GM18520 (cell line): ENCODE results near the gene PGP.

Source experiments
- ATAC-seq: cut with Tn5 transposase; IDR thresholded peaks from one replicate; pipeline ENCODE4 v1.9.1; 2021; ENCODE audit not compliant: unreplicated experiment

Gene PGP

DNA sequence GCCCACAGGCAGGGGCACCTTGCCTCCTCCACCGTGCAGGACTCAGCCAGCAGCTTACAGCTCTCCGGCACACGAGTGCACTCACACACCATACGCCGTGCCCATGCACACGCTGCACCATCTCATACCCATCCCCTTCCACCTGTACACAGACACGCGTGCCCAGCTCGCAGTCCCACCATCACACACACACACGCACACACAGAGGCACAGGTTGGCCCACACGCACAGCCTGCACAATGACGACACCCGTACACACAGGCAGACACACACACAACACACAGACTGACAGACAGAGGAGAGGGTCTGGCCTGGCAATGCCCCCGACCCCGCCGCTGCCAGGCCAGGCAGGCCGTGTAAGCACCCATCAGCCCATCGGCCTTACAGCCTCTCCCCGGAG is 30.3 kb downstream of the PGP start:
- ATAC-seq, result no peak

- no peak for ATAC-seq
Observed at GRCh38 chr16:2183671-2184070, 31.0 kb downstream of the PGP start.

- no peak for ATAC-seq
Observed at GRCh38 chr16:2181952-2182351, 32.7 kb downstream of the PGP start.

DNA sequence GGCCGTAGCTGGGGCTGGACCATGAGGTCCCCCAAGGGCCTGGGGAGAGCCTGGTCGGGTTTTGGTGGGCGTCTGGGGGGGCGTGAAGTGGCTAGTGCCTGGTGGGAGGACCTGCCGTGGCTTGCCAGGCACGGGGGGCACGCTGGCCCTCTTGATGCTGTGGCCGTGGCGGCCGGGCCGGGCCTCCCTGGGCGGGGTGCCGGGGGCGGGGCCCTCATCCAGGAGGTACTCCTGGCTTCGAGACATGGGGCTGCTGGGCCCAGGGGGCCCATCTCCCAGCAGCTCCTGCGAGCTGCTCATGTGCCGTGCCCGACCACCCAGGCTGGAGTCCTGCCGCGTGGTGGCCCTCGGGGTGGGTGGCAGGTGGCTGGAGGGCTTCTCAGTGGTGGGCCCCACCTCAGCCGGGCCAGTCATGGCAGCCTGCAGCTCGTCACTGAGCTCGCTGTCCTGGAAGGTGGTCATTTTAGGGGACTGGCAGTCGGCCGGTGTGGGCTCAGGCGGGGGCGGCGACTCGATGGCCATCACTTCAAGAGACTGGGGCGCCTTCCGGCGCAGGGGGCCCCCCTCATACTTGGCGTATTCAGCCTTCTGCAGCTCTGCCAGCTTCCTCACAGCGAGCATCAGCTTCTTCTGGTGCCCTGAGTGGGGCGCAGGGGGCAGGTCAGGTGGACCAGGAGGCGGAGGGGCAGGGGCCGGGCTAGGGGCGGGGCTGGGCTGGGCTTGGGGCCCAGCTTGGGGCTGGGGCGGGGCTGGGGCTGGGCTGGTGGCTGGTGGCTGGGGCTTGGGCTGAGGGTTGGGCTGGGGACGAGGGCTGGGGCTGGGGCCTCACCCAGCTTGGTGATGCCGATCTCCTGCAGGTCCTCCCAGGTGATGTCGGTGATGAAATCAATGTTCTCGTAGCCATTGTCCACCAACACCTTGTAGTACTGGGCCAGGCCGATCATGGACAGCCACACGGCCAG is 33.4 kb downstream of the PGP start:
- no peak for ATAC-seq

DNA sequence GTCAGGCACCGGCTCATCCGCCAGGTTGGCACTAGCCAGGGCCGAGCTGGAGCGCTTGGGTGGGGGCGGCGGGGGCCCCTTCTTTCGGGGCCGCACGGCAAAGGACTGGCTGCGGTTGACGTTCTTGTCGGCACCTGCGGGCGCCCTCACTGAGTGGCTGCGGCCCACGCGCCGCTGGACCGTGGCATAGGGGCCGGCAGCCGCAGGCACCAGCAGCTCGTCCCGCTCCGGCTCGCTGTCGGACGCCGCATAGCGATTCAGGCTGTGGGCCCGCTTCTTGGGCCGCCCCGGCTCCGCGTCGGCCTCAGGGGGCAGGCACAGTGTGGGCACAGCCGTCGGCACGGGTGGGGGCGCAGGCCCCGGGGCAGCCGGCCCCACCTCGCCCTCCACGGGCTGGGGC is 34.2 kb downstream of the PGP start:
- ATAC-seq, result no peak

DNA sequence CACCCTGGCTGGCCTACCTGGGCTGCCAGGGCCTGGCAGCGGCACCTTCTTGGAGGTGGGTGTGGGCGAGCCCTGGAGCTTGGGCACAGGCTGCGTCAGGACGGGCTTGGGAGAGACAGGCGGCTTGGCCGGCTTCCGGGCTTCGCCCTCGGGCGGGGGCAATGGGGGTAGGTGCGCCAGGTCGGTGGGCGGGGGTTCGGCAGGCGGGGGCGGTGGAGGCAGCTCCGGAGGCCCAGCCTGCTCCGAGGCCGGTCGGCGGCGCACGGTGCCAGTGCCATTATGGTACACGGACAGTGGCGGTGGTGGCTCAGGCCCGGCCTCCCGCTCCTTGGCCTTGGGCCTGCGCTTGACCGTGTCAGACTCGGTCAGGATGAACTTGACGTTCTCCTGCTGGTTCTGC is 35.1 kb downstream of the PGP start:
- ATAC-seq, result no peak

DNA sequence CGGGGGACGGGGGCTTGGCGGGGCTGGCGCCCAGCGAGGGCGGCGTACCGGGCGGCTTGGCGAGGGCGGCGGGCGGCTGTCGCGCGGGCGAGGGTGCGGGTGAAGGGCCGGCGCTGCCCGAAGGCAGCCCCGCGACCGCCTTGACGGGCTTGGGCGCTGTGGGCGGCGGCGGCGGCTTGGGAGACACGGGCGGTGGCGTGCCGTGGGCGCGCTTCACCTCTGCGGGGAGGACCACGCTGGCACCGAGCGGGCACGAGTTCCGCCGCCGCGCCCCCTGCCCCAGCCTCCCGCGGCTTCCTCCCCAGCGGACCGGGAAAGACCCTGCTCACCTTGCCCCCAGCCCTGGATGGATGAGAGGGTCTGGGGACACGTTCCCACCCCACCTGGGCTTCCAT is 35.5 kb downstream of the PGP start:
- no peak for ATAC-seq

DNA sequence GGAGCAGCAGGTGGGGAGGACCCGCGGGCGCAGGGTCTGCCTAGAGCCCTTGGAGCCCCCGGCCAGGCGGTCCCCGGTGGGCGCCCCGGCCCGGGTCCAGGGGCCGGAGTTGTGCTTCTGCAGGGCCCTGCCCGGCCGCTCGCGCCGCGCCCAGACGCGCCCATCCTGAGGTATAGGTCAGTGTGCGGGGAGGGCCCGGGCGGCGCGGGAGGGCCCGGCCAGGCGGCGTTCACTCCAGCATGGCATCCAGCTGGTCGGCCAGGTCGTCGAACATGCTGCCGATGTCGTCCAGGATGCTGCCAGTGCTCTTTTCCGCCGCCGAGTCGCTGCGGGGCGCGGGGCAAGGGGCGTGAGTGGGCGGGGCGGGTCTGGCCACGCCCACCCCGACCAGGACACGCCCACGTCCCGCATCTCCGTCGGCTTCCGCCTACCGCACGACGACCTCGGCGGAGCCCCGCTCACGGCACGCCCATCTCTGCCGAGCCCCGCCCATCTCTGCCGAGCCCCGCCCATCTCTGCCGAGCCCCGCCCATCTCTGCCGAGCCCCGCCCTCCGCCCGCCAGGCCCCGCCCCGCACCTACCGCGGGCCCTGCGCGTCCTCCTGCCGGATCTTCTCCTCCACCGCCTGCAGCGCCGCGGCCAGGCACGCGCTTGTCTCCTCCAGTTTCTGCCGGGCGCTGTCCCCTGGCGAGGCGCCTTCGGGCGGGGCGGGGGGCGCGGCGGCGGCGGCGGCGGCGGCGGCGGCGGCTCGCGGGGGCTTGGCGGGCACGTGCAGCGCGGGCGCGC is 36.1 kb downstream of the PGP start:
- no peak for ATAC-seq

DNA sequence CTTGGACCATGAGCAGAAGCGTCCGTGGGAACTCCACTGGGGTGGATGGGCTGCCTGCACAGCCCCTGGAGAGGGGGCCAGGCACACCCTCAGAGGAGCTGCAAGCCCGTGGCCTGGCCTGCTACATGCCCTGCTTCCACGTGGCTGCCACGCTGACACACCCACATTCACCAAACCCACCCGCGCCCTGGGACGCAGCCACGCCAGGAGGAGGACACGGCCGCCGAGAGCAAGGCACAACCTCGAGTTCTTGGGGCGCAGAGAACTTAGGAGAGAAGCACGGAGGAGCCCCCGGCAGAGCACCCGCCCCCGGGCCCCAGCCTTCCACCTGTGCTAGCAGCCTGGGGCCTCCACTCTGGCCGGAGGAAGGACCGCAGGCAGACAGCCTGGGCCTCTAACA is 37.1 kb downstream of the PGP start:
- ATAC-seq, result no peak

GRCh38 chr16:2177101-2177500 is 37.5 kb downstream of the PGP start:
- ATAC-seq, result no peak

- no peak for ATAC-seq
Observed at GRCh38 chr16:2176047-2176446, 38.6 kb downstream of the PGP start.

DNA sequence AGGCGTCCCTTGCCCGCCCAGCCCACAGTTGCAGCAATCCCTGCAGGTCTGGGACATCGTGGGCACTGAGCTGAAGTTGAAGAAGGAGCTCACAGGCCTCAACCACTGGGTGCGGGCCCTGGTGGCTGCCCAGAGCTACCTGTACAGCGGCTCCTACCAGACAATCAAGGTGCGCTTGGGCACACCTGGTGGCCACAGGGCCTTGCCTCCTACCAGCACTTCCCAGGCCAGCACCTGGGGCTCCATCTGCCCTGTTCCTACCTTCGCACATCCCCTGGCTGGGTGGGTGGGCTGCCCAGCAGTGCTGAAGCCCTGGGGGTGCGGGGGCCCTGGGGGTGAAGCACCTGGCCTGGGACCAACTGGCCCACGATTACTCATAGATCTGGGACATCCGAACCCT is 39.2 kb downstream of the PGP start:
- no peak for ATAC-seq

DNA sequence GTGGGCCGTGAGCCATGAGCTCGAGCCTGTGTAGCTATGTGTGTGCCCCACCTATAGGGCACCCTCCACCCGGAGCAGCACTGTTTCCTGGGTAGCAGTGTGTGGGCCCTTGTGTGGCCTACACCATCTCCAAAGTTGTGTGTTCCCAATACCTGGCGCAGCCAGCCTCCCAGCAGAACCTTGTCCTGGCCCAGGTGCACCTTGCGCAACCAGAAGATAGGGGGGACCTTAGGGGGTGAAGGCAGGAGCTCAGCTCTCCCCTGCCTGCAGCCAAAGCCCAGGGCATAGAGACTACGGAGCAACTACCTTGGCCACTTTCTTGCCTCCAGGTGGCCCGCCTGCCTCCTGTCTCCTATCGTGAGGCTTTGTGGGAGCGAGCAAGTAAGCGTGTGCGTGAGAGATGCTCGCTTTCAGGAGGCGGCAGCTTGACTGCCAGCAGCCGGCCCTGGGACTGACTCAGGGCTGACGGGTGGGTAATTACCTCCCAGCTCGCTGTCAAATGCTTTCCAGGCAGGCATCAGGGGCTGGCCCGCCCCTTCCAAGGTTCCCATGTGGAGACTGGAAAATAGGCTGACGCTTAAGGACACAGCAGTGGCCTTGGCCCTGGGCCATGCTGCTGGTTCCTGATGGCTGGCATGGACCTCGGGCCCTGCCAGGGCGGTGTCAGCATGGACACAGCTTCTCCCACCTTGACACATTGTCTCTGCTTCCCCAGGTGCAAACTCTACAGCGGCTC is 40.1 kb downstream of the PGP start:
- no peak for ATAC-seq

DNA sequence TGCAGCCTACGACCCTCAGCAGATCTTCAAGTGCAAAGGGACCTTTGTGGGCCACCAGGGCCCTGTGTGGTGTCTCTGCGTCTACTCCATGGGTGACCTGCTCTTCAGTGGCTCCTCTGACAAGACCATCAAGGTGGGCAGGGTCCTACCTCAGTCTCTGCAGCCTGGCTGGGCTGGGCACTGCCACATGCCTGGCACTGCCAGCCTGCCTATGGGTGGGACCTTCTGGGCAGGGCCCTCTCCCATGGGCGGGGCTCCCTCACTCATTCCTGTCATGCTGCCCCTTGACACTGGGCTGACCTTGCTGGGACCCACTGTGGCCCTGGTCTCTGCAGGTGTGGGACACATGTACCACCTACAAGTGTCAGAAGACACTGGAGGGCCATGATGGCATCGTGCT is 40.7 kb downstream of the PGP start:
- no peak for ATAC-seq

DNA sequence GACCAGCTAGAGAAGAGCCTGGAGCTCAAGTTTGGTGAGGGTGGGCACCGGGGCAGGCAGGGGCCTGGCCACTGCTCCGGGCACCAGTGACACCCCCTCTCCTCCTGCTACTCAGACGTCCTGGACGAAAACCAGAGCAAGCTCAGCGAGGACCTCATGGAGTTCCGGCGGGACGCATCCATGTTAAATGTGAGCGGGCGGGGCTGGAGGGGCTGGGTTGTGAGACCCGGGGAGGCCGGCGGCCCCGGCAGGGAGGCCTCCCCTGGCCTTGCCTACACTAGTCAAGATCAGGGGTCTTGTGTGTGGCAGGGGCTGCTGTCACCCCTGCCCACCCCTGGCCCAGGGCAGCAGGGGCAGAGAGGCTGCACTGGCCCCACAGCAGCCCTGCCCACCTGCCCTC is 41.3 kb downstream of the PGP start:
- ATAC-seq, result no peak

DNA sequence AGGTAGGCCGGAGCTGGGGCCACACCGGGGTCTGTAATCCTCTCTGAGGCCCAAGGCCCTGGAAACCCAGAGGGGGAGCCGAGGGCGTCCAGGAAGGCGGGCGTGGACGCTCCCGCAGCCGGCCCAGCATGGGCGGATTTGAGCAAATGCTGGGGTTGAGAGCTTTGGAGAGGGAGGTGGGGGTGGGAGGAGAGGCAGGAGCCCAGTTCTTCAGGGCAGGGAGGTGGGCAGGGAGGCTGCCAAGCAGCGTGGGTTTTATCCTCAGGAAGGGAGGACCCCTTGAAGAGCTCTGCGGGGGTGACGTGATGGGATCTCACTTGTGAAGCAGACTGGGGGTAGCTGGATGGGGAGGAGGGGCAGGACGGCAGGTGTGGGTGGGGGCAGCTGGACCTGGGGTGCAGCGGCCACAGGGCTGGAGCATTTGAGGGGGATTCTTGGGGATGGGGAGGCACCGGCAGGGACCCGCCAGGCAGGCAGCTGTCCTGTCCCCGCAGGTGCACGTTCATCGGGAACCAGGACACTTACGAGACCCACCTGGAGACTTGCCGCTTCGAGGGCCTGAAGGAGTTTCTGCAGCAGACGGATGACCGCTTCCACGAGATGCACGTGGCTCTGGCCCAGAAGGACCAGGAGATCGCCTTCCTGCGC is 41.8 kb downstream of the PGP start:
- no peak for ATAC-seq

DNA sequence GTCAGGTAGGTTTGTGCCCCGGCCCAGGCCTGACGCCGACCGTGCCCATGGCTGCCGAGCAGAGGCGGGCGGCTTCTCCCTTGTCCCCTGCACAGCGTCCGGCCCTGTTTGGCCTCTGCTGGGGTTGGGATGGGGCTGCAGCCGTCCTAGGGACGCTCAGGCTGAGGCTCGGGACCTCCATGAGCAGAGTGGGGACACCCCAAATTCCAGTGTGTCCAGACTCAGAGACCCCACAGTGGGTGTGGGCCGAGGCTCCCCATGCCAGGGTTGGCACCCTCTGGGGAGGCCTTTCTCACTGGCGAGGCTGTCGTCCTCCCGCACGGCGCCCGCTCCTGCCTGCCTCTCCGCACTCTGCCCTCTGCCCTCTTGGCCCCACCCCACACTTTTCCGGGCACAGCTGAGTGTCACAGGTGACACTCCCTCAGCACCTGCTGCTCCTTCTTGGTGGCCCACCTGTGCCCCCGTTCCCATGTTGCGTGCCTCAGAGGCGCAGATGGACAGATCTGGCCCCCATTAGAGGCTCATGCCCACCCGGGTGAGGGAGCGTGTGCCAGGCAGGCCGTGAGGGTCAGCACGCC is 43.0 kb downstream of the PGP start:
- no peak for ATAC-seq

DNA sequence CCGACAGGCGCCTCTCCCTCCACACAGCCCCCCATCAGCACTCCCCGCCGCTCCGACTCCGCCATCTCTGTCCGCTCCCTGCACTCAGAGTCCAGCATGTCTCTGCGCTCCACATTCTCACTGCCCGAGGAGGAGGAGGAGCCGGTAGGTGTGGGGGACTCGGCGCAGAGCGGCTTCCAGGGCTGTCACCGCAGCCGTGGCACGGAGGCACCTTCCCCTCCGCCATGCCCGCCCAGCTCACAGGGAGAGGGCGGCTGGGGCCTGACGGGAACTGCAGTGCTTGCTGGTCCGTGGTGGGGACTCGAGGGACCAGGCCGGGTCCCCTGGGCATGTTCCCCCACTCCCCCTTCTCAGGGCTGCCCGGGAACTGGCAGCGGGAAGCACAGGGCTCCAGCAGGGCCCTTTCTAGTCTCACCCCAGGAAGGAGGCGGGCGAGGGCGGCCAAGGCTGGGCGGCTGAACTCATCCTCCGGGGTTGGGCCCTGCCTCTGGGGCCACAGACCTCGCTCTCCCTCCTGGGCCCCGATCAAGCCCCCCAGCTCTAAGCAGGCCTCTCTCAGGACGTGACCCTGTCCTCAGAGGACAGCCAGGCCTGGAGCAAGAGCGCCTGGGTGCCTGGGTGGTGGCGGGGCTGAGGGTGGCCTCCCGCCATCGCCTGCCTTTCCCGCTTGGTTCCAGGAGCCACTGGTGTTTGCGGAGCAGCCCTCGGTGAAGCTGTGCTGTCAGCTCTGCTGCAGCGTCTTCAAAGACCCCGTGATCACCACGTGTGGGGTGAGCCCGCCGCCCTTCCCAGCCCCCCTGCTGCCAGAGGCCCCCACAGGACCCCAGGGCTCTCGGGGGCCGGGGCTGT is 43.8 kb downstream of the PGP start:
- no peak for ATAC-seq

- ATAC-seq, result no peak
Observed at GRCh38 chr16:2170080-2170479, 44.6 kb downstream of the PGP start.
